ENCODE data around the gene CALM1.

- TF ChIP-seq CTCF (IDR thresholded peaks at IDR 0.05; ENCODE audit: low read length) (no peak), EZH2 (IDR thresholded peaks at IDR 0.05; ENCODE audit: borderline replicate concordance, low read length) (no peak)
Measured at GRCh38 chr14:90425373-90425879, 28.6 kb downstream of the CALM1 start.
